ENCODE data around the gene NAIF1.
A peak's percentile ranks its signal among the peaks of the same experiment; 100 is the strongest.
"Not testable (repeated sequence)": the region's sequence is repeated elsewhere in the genome, so short reads cannot be mapped to it uniquely, and the experiment has no call there.

Gene NAIF1

GRCh38 chr9:128066713-128067644 lies at the start of gene NAIF1:
NAIF1 (minus strand) TSS chr9:128067320; CDS start chr9:128067101, 219 bp downstream.
- DNase-seq (ENCODE audit: low read depth in 3 of 3): peak; percentile 87 to 95 (median 93)

GRCh38 chr9:128116104-128117083 lies 49.3 kb upstream of the NAIF1 start:
- DNase-seq (ENCODE audit: low read depth in 3 of 3): no peak

GRCh38 chr9:128115187-128116103 lies 48.3 kb upstream of the NAIF1 start:
- no peak for DNase-seq (ENCODE audit: low read depth in 3 of 3)

GRCh38 chr9:128114326-128115186 lies 47.4 kb upstream of the NAIF1 start:
- DNase-seq (ENCODE audit: low read depth in 3 of 3): no peak

- DNase-seq (ENCODE audit: low read depth in 3 of 3): no peak
These were observed 46.6 kb upstream of the NAIF1 start for GRCh38 chr9:128113526-128114325.

GRCh38 chr9:128111726-128112125 lies 44.6 kb upstream of the NAIF1 start:
- DNase-seq (ENCODE audit: low read depth in 3 of 3): not testable (repeated sequence)

- DNase-seq (ENCODE audit: low read depth in 3 of 3): no peak
These were observed 42.1 kb upstream of the NAIF1 start for GRCh38 chr9:128109050-128109709.

GRCh38 chr9:128108269-128109049 lies 41.3 kb upstream of the NAIF1 start:
- DNase-seq (ENCODE audit: low read depth in 3 of 3): no peak

GRCh38 chr9:128107468-128108268 lies 40.5 kb upstream of the NAIF1 start:
- no peak for DNase-seq (ENCODE audit: low read depth in 3 of 3)

- no peak for DNase-seq (ENCODE audit: low read depth in 3 of 3)
These were observed 39.9 kb upstream of the NAIF1 start for GRCh38 chr9:128106940-128107467.

GRCh38 chr9:128106181-128106939 lies 39.2 kb upstream of the NAIF1 start:
- DNase-seq (ENCODE audit: low read depth in 3 of 3): no peak

GRCh38 chr9:128105538-128106175 lies 38.5 kb upstream of the NAIF1 start:
- no peak for DNase-seq (ENCODE audit: low read depth in 3 of 3)

- no peak for DNase-seq (ENCODE audit: low read depth in 3 of 3)
These were observed 37.1 kb upstream of the NAIF1 start for GRCh38 chr9:128104171-128104618.

GRCh38 chr9:128103589-128103962 lies 36.5 kb upstream of the NAIF1 start:
- DNase-seq (ENCODE audit: low read depth in 3 of 3): no peak

- DNase-seq (ENCODE audit: low read depth in 3 of 3): no peak
These were observed 35.9 kb upstream of the NAIF1 start for GRCh38 chr9:128102861-128103588.

Data from stimulated activated CD4-positive, alpha-beta T cell treated with anti-CD3 and anti-CD28 coated beads, TNF-alpha, amount 100 ng/mL, for 4 hours (primary cell).